Measurements from ENCODE around the gene LATS1. TPM values are rescaled to one million over a fixed set of nuclear protein-coding genes. Genes with fewer than 3 reads are reported as not detected.

LATS1 gene
- total and polyA plus RNA-seq, 2 of the 8 experiments (the other 6 are each of a cell fraction or from before 2014, with no cell fraction given): 8.9 to 21.7 TPM

GRCh38 chr6:149727793-149728498 lies 10.0 kb upstream of the LATS1 start:
- no peak overlapping the region for H4K5ac ChIP-seq (ENCODE audit: insufficient read length, low read depth, low read length)
- no peak overlapping the region for H3K4ac ChIP-seq (replicated peaks; ENCODE audit: insufficient read length, low read depth, low read length)
- no peak overlapping the region for H2BK12ac ChIP-seq (ENCODE audit: low read depth, low read length)
- H4K91ac ChIP-seq (replicated peaks; ENCODE audit: insufficient read length, low read length): no peak overlapping the region
- H4K20me1 ChIP-seq (replicated peaks in 1 of 2; ENCODE audit: control insufficient read depth in 1 of 2, insufficient read depth in 2 of 2, low read length in 2 of 2): peaks cover 0 to 1% of the 10 kb centered on the region in 2 experiments
- no peaks in the 10 kb centered on the region for H3K9me3 ChIP-seq (ENCODE audit: insufficient read depth in 2 of 2, low read depth in 1 of 2, low read length in 1 of 2)
- H3K79me1 ChIP-seq (ENCODE audit: low read depth, low read length): no peaks in the 10 kb centered on the region
- FAIRE-seq: no peak
- H3K18ac ChIP-seq (ENCODE audit: extremely low read depth, low read length): no peak overlapping the region
- no peak overlapping the region for H3K23ac ChIP-seq (ENCODE audit: insufficient read length)
- H3K4me3 ChIP-seq (ENCODE audit: extremely low read depth in 1 of 4, insufficient read depth in 2 of 4, low read depth in 3 of 4, low read length in 4 of 4): no peak overlapping the region
- no peak overlapping the region for H2AK5ac ChIP-seq (ENCODE audit: low read depth, low read length)
- H2BK120ac ChIP-seq (replicated peaks; ENCODE audit: low read depth, low read length): no peak overlapping the region
- no peak for DNase-seq (ENCODE audit: low read depth in 1 of 2, low spot score in 2 of 2)
- ChIA-PET POLR2A (ENCODE audit: partially characterized antibody) (interaction anchor here (1.1 kb wide), 1 partner anchor 10 kb away, joined by 4 read pairs; no protein-coding TSS in a partner anchor), CTCF (ENCODE audit: partially characterized antibody) (no interaction called here)
- no peak overlapping the region for H3K27ac ChIP-seq (ENCODE audit: low read depth, low read length)
- H2BK5ac ChIP-seq (ENCODE audit: low read depth, low read length): no peak overlapping the region
- no peak overlapping the region for H3K9ac ChIP-seq (replicated peaks in 1 of 4; ENCODE audit: extremely low read depth in 1 of 4, low read depth in 3 of 4, low read length in 3 of 4)
- WGBS, 2 experiments (ENCODE audit: extremely low coverage in 1 of 2, insufficient coverage in 1 of 2, insufficient read length in 1 of 2, insufficient replicate concordance in 2 of 2, low coverage in 1 of 2, low lambda C conversion rate in 2 of 2, missing lambda C conversion rate in 1 of 2): 86% methylated on average over 4 of the region's 4 CpGs; no CpG with 5 or more reads in 1 of the 2 experiments
- H2BK15ac ChIP-seq (ENCODE audit: low read length): no peak overlapping the region
- H4K8ac ChIP-seq (ENCODE audit: extremely low read depth, insufficient read depth, low read length): no peak overlapping the region
- H3K56ac ChIP-seq (replicated peaks; ENCODE audit: insufficient read length, low read depth, low read length): no peak overlapping the region
- peaks cover 13 to 54% (median 39%) of the 10 kb centered on the region in 4 experiments for H3K36me3 ChIP-seq (ENCODE audit: control insufficient read depth in 2 of 4, insufficient read depth in 4 of 4, low read length in 3 of 4)
- H2BK20ac ChIP-seq (ENCODE audit: low read length): no peak overlapping the region
- no peaks in the 10 kb centered on the region for H3K27me3 ChIP-seq (replicated peaks in 1 of 4; ENCODE audit: control insufficient read depth in 3 of 4, extremely low read depth in 1 of 4, insufficient read depth in 3 of 4, low read length in 3 of 4)
- no peaks in the 10 kb centered on the region for H3K79me2 ChIP-seq (ENCODE audit: control insufficient read depth in 1 of 2, insufficient read depth in 2 of 2, low read length in 2 of 2)
- no peak overlapping the region for H2AFZ ChIP-seq (ENCODE audit: low read length)
- H3K14ac ChIP-seq (ENCODE audit: insufficient read length): no peak overlapping the region
- H3K4me1 ChIP-seq (replicated peaks in 1 of 4; ENCODE audit: control insufficient read depth in 3 of 4, insufficient read depth in 4 of 4, low read length in 3 of 4): no peaks in the 10 kb centered on the region
- no peak overlapping the region for H3K4me2 ChIP-seq (ENCODE audit: insufficient read depth in 1 of 2, low read depth in 2 of 2, low read length in 2 of 2)
- H3K23me2 ChIP-seq (ENCODE audit: low read depth, low read length): no peaks in the 10 kb centered on the region
- TF ChIP-seq TAF1 (IDR thresholded peaks at IDR 0.05; ENCODE audit: low read depth, low read length) (no peak), NANOG (IDR thresholded peaks at IDR 0.05; ENCODE audit: insufficient read depth, low read depth, low read length, poor library complexity, severe bottlenecking) (no peak), SP1 (IDR thresholded peaks at IDR 0.05; ENCODE audit: low read depth, low read length) (no peak), CEBPB (IDR thresholded peaks at IDR 0.05; ENCODE audit: low read depth, low read length) (no peak), SP4 (IDR thresholded peaks at IDR 0.05; ENCODE audit: low read length) (no peak), KDM1A (IDR thresholded peaks at IDR 0.05; ENCODE audit: borderline replicate concordance, low read length) (no peak), MAFK (IDR thresholded peaks at IDR 0.05; ENCODE audit: low read depth, low read length) (no peak), ZNF274 (IDR thresholded peaks at IDR 0.05; ENCODE audit: borderline replicate concordance, extremely low read depth, low read length) (no peak), RNF2 (IDR thresholded peaks at IDR 0.05; ENCODE audit: borderline replicate concordance, low read depth, low read length, missing control alignments, poor library complexity, severe bottlenecking) (no peak), TAF7 (optimal IDR thresholded peaks at IDR 0.05; ENCODE audit: borderline replicate concordance, low read depth, low read length) (no peak), CTBP2 (IDR thresholded peaks at IDR 0.05; ENCODE audit: borderline replicate concordance, insufficient read depth, insufficient read length, low read length) (no peak), YY1 (IDR thresholded peaks at IDR 0.05; ENCODE audit: low read depth, low read length) (no peak), NRF1 (IDR thresholded peaks at IDR 0.05; ENCODE audit: low read depth, low read length) (no peak), GTF2F1 (IDR thresholded peaks at IDR 0.05; ENCODE audit: borderline replicate concordance, low read depth, low read length) (no peak)

Measured in H1 (cell line).